ENCODE data around the gene CDKN2AIP. TPM values are rescaled to one million over a fixed set of nuclear protein-coding genes. Genes with fewer than 3 reads are reported as not detected.
"Not testable (repeated sequence)": the region's sequence is repeated elsewhere in the genome, so short reads cannot be mapped to it uniquely, and the experiment has no call there.

Gene CDKN2AIP
- total RNA-seq, 1 donor from 2014 or later, result 10.6 TPM

DNA sequence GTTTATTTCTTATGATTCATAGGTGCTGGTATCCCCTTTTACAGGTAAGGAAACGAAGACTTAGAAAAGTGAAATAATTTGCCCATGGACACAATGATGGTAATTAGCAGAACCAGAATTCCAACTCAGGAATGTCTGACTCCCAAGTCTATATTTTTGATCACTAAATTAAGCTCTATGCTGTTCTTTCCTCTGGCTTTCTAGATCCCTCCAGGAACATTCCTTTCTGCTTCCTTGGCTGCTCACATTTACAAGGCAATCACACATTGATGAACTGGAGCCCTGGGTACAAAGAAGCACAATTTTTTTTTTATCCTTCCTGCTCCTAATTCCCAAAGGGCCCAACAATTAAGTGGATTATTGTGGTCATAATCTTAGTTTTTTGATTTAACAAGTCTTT, 7.0 kb upstream of the CDKN2AIP start:
- intact Hi-C loops (cut with DNase I), result no loop called here
- DNase-seq (ENCODE audit: missing footprints), result no peak
- ATAC-seq, result no peak

DNA sequence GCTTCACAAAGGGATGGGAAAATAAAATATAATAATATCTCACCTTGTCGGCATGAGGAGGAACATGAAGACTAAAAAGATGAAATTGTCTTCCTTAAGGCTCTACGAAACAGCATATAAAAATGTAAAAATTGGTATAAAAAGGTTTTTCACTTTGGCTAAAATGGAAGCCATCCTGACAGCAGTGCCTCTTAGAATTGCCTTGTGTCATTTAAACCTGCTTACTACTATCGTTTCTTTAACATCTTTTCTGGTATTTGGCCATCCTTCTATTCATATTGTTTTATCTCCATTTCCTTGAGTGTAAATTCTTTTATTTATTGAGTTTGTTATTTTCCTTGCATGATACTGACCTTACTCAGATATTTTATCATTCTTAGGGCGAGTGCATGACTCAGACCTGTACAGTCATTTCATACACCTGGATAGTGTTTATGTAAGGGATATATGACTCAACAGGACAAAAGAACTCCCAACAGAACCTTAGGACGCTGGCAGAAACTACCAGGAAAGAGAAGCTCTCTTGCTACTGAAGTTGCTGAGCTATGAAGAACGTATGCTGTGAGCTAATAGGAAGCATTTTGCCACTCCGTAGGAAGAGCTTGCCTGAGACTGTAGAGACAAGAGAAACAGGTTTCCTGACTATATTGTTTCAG, 5.8 kb upstream of the CDKN2AIP start:
- DNase-seq (ENCODE audit: missing footprints) (no peak), ATAC-seq (no peak)
- intact Hi-C loops (cut with DNase I), result no loop called here

- intact Hi-C loops (cut with DNase I), result no loop called here
- no peak for ATAC-seq
Observed at GRCh38 chr4:183441276-183441675, 3.2 kb upstream of the CDKN2AIP start.

DNA sequence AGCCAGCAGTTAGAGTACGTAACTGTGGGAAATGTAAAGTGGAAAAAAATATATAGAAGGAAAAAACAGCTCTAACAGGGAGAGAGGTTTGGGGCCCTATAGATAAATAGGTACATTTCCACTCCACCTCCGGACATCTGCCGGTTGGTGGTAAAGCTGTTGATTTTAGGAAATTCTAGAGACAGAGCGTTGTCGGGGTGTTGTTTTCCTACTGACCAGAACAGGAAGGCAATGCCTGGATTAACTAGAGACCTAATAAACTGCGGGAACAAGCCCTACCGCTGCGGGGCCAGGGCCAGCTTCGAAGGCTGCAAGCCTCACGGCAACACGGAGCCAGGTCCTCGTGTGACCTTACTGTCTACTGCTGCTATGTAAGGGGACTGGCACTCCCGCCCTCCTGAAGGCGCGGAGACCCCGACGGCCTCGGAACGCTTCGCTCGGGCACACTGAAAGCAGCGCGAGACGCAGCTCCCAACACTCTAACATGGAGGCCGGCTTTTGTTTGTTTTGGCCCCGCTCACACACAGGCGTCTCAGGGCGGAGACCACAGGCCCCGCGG, 702 bp upstream of the CDKN2AIP start:
- intact Hi-C loops (cut with DNase I), result loop anchor here (2.0 kb wide), 1 partner anchor 61 kb away; the partner anchor contains the start of gene ING2
- ATAC-seq, result no peak
- no peak for DNase-seq (ENCODE audit: missing footprints)

More at GRCh38 chr4:183441276-183441675, 3.2 kb upstream of the CDKN2AIP start:
- DNase-seq (ENCODE audit: missing footprints), result no peak

DNA sequence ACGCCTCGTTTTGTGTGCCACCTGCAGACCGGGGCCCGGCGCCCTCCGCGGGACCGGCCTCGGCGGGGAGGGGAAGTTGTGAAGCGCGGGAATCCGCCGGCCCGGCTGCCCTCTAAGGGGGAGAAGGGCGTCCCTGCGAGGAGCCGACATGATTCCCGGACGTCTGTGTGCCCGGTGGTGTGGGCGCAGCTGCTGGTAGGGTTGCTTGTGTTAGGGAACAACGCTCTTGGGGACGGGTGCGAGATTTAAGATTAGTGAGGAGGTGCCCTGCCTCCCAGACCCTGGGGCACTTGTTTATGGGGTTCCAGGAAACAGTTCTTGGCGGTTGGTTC, 627 bp downstream of the CDKN2AIP start:
- ATAC-seq, result peak; percentile 11
- no peak for DNase-seq (ENCODE audit: missing footprints)
- intact Hi-C loops (cut with DNase I), result loop anchor here (2.0 kb wide), 1 partner anchor 60 kb away; the partner anchor contains the start of gene ING2

DNA sequence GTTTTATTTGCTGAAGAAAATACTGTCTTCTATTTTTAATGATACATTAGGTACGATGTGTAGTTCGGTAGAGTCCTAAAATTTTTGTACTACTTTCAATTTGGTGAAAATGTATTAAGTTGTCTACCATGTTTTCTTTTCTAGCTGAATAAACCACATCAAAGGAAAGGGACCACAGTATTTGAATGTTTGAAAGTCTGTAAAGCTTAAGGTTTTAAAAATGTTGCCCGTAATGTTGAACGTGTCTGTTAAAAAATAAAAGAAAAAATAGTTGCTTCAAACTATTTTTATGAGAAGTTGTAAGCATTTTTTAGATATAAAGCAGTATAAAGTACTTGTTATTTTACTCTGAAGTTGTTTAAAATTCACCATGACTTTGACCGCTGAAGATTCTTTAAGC, 3.2 kb downstream of the CDKN2AIP start:
- intact Hi-C loops (cut with DNase I), result no loop called here
- DNase-seq (ENCODE audit: missing footprints) (no peak), ATAC-seq (no peak)

DNA sequence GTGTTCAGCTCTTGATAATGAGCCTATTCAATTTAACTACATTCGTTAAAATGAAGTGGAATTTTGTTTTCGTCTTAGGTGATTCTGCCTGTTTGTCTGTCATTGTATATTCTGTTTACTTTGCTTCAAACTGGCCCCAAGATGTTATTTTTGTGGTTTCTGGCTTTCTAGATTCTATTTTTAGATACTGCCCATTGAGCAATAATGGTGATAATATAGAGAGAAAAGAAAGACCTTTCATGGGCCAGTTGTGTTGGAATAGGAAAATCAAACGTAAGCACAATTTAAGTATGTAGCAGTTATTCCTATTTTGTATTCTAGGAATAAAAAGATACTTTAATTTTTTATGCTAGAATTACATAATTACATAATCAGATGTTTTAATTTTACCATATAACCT, 4.0 kb downstream of the CDKN2AIP start:
- DNase-seq (ENCODE audit: missing footprints), result no peak
- intact Hi-C loops (cut with DNase I), result no loop called here
- no peak for ATAC-seq

DNA sequence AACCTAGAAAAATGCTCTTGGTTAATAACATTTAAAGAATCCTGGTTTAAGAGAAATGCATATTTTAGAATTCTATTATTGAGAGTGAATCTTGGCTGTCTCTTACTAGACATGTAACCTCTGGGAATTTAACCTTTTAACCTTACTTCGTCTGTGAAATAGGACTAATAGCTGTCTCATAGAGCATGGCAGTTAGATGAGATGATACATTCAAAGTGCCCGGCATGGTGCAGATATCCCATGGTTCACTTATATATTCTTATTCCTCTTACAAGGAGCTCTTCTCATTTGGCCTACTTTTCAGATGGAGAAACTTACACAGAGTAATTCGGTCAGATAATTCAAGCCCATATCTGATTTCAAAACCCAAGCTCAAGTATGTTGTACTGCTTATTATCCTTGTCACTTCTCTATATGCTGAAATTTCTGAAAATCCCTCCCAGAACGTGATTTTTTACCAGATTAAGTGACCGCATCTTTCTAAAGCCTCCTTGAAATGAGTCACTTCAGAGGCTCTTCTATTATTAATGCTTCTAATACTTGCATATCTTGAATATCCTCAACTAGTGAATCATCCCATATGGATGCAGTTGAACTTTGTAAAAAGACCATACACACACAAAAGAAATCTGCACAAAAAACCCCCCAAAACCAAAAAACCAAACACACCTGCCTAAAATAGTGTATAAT, 4.9 kb downstream of the CDKN2AIP start:
- intact Hi-C loops (cut with DNase I), result no loop called here
- ATAC-seq, result no peak
- DNase-seq (ENCODE audit: missing footprints), result no peak

GRCh38 chr4:183450108-183450507, 5.7 kb downstream of the CDKN2AIP start:
- intact Hi-C loops (cut with DNase I), result no loop called here
- ATAC-seq (no peak), DNase-seq (ENCODE audit: missing footprints) (no peak)

DNA sequence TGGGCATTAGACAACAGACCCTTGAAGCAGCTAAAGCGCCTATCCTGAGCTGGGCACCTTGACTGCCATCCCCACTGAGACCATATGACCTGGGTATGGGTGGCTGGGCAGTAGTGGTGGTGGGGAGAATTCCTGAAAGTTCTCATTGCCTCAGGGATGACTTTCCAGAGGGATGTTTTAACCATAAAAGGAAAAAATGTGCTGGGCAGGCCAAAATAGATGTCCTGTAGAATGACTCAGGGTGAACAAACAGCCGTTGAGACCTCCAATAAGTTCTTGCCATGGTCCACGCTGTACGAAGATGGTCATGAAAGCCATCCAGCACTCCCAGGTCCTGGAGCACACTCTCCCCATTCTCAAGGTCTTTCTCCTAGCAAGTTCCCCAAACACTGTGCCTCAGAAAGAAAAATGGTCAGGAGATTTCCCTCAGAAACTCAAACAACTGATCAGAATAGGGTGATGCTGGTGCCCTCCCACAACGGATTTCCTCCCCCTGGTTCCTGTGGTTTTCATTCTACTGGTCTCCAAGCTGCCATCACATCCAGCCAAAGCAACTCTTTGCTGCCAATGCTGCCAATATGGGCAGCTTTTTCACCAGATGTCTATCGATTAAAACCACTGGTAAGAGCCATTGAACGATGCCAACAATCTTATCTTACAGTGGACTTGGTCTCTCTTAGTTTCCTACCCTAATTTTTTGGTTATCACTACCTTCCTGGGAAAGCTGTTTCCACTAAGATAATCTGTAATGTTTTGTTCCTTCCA, 11.2 kb downstream of the CDKN2AIP start:
- ATAC-seq (no peak), DNase-seq (ENCODE audit: missing footprints) (no peak)
- intact Hi-C loops (cut with DNase I), result no loop called here

DNA sequence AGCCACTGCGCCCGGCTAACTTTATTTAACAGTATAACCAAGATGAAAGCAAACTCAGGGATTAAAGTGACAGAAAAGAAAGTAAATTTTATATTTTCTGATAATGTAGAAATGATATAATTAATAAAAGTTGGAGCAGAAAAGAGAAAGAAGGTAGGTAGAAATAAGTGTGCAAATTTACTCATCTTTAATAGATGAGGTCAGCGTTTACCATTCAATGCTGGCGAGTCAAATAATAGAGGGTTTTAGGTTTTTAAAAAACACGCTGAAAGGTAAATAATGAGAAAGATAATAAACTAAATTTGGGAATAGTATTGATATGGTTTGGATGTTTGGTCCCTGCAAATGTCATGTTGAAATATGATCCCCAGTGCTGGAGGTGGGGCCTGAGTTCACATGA, 13.6 kb downstream of the CDKN2AIP start:
- no peak for ATAC-seq
- intact Hi-C loops (cut with DNase I), result no loop called here
- no peak for DNase-seq (ENCODE audit: missing footprints)

GRCh38 chr4:183463903-183464619, 19.6 kb downstream of the CDKN2AIP start:
- ATAC-seq; intact Hi-C loops (cut with DNase I); DNase-seq (ENCODE audit: missing footprints): not testable (repeated sequence)

DNA sequence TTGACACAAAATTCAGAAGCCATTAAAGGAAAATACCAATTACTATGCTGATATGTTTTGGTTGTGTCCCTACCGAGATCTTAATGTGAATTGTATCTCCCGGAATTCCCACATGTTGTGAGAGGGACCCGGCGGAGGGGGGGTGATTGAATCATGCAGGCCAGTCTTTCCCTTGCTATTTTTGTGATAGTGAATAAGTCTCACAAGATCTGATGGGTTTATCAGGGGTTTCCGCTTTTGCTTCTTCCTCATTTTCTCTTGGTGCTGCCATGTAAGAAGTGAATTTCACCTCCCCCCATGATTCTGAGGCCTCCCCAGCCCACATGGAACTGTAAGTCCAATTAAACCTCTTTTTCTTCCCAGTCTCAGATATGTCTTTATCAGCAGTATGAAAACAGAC, 21.4 kb downstream of the CDKN2AIP start:
- intact Hi-C loops (cut with DNase I); DNase-seq (ENCODE audit: missing footprints); ATAC-seq: not testable (repeated sequence)

DNA sequence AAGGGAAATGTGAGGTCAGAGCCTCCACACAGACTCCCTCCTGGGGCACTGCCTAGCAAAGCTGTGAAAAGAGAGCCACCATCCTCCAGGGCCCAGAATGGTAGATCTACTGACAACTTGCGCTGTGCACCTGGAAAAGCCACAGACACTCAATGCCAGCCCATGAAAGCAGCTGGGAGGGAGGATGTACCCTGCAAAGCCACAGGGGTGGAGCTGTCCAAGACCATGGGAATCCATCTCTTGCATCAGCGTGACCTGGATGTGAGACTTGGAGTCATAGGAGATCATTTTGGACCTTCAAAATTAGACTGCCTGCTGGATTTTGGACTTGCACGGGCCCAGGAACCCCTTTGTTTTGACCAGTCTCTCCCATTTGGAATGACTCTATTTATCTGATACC, 22.8 kb downstream of the CDKN2AIP start:
- intact Hi-C loops (cut with DNase I), result no loop called here
- no peak for DNase-seq (ENCODE audit: missing footprints)
- ATAC-seq, result no peak

- ATAC-seq, result no peak
- DNase-seq (ENCODE audit: missing footprints), result no peak
- intact Hi-C loops (cut with DNase I), result no loop called here
Observed at GRCh38 chr4:183468210-183469095, 24.0 kb downstream of the CDKN2AIP start.

GRCh38 chr4:183469285-183469684, 24.8 kb downstream of the CDKN2AIP start:
- intact Hi-C loops (cut with DNase I), result no loop called here
- ATAC-seq (no peak), DNase-seq (ENCODE audit: missing footprints) (no peak)

DNA sequence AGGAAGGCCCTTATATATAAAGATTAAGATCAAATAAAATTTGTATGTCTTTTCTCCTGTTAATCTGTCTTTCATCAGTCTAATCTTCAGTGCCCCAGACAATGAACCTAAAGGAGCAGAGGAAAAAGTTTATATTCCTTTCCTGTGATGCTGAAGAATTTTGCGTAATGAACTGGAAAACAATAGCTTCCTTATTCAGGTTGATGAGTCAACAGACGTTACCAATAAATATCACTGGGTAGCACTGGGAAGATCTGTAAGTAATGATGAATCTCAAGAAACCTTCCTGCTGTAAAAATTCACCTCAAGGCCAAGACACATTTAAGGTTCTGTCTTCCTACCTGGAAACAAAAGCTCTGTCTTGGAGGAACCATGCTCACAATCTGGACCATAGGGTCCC, 25.5 kb downstream of the CDKN2AIP start:
- ATAC-seq, result no peak
- no peak for DNase-seq (ENCODE audit: missing footprints)
- intact Hi-C loops (cut with DNase I), result loop anchor here (5.0 kb wide), 1 partner anchor 697 kb away; no protein-coding TSS in a partner anchor

DNA sequence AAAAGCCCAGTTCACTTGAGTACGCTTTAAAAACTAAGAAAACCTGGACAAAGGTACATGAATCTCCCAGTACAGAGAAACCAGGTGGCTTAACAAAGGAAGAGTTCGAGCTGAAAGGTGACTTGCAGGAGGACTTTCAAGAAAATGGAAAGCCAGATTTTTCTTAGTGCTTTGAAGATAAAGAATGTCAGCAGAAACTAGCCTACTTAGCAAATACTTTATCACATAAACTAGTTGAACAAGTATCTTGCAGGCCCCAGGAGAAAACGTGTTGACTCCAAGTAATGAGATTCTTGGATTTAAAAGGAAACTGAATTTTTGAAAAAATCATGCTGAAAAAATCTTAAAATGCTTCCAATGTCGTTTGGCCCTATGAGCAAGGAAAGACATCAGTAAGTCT, 26.4 kb downstream of the CDKN2AIP start:
- no peak for DNase-seq (ENCODE audit: missing footprints)
- intact Hi-C loops (cut with DNase I), result loop anchor here (5.0 kb wide), 1 partner anchor 696 kb away; no protein-coding TSS in a partner anchor
- ATAC-seq, result no peak

All from Right ventricle myocardium inferior (tissue), 1 donor.